Esophagus muscularis mucosa (tissue), 4 donors: ENCODE results near the gene MTMR8.

Experiments
- CTCF ChIP-seq, 3 experiments: fragments of 200-600 bp in 2 of 3; fragments of 450-650 bp in 1 of 3; sonication (generic) in 2 of 3; IDR thresholded peaks; one replicate each; pipeline ENCODE4 v1.5.1; 2017 to 2019; ENCODE audit warnings: antibody characterized with exemption in 3 of 3, mild to moderate bottlenecking in 2 of 3, moderate library complexity in 1 of 3
- EP300 ChIP-seq: sonication (generic); formaldehyde crosslinking; IDR thresholded peaks from one replicate; pipeline ENCODE4 v1.6.1; 2017; ENCODE audit warnings: antibody characterized with exemption
- POLR2A ChIP-seq: fragments of 450-650 bp; IDR thresholded peaks from one replicate; pipeline ENCODE4 v1.6.1; 2017; ENCODE audit warnings: antibody characterized with exemption, moderate library complexity, mild to moderate bottlenecking, low read depth
- POLR2AphosphoS5 ChIP-seq, 2 donors: sonication (generic); formaldehyde crosslinking; IDR thresholded peaks; one replicate each; pipeline ENCODE4 v1.6.1; 2017; ENCODE audit warnings: antibody characterized with exemption in 2 of 2

GRCh38 chrX:64350521-64350920, 44.7 kb downstream of the MTMR8 start:
- TF ChIP-seq CTCF (IDR thresholded peaks at IDR 0.05), result no peak
- no peak for TF ChIP-seq POLR2AphosphoS5 (IDR thresholded peaks at IDR 0.05)
- no peak for TF ChIP-seq EP300
- TF ChIP-seq POLR2A, result no peak
